K562 (cell line): ENCODE data around the gene SLC7A9.
"Not testable (repeated sequence)": the region's sequence is repeated elsewhere in the genome, so short reads cannot be mapped to it uniquely, and the experiment has no call there.

Source experiments
- ELF1 ChIP-seq: fragments of 200-800 bp; sonication (Bioruptor generic); IDR thresholded peaks from 2 replicates; pipeline ENCODE4 v1.6.1; 2016; ENCODE audit warnings: missing genetic modification characterization, missing compliant biosample characterization
- GATA2 ChIP-seq: sonication (generic); formaldehyde crosslinking; IDR thresholded peaks from 2 replicates; pipeline ENCODE4 v1.4.0; 2020; ENCODE audit warnings: mild to moderate bottlenecking, missing genetic modification reagents
- NBN ChIP-seq: fragments of 450-650 bp; IDR thresholded peaks from 2 replicates; pipeline ENCODE4 v1.6.1; 2016; ENCODE audit warnings: low read depth, mild to moderate bottlenecking
- POLR2A ChIP-seq: fragments of 450-650 bp; conservative IDR thresholded peaks from 2 replicates; pipeline ENCODE4 v1.6.1; 2016
- RBM39 ChIP-seq: fragments of 200-400 bp; formaldehyde crosslinking; optimal IDR thresholded peaks from 2 replicates; pipeline ENCODE3; 2018; ENCODE audit warnings: low read depth, low read length
- SMARCE1 ChIP-seq: fragments of 450-650 bp; IDR thresholded peaks from 2 replicates; pipeline ENCODE4 v1.7.1; 2016; ENCODE audit warnings: mild to moderate bottlenecking
- ZFP36 ChIP-seq: fragments of 150-350 bp; IDR thresholded peaks from 2 replicates; pipeline ENCODE4 v1.6.1; 2018; ENCODE audit warnings: low read length, low read depth; ENCODE audit not compliant: partially characterized antibody
- ZFX ChIP-seq: sonication (generic); formaldehyde crosslinking; IDR thresholded peaks from 2 replicates; pipeline ENCODE4 v1.8.0; 2022; ENCODE audit warnings: mild to moderate bottlenecking, missing genetic modification reagents, moderate library complexity
- ZNF184 ChIP-seq: sonication (generic); formaldehyde crosslinking; IDR thresholded peaks from 2 replicates; pipeline ENCODE4 v1.5.0; 2020; ENCODE audit warnings: missing genetic modification reagents
- TF ChIP-seq, protein P1 (sequence below), 3 experiments: IDR thresholded peaks in 2 of 3; conservative IDR thresholded peaks in 1 of 3; 2 replicates each; pipeline ENCODE4 v1.5.1; 2011 to 2012; ENCODE audit warnings: low read length in 3 of 3, mild to moderate bottlenecking in 3 of 3, control low read depth in 2 of 3, improper control_type of control experiment in 1 of 3, inconsistent platforms in 1 of 3, low read depth in 1 of 3, mixed read lengths in 1 of 3, moderate library complexity in 1 of 3; ENCODE audit not compliant: insufficient read depth in 2 of 3
- TF ChIP-seq, protein P2 (sequence below): sonication (generic); formaldehyde crosslinking; IDR thresholded peaks from 2 replicates; pipeline ENCODE4 v1.8.1; 2023; ENCODE audit warnings: mild to moderate bottlenecking, missing genetic modification reagents

DNA sequence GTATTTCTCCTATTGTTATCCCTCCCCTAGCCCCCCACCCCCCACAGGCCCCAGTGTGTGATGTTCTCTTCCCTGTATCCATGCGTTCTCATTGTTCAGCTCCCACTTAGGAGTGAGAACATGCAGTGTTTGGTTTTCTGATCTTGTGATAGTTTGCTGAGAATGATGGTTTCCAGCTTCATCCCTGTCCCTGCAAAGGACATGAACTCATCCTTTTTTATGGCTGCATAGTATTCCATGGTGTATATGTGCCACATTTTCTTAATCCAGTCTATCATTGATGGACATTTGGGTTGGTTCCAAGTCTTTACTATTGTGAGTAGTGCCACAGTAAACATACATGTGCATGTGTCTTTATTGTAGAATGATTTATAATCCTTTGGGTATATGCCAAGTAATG lies 87.5 kb downstream of the SLC7A9 start:
- not testable (repeated sequence) for TF ChIP-seq POLR2A; RBM39; ELF1 (tag); ZFX (CRISPR knock-in tag); ZNF184 (CRISPR knock-in tag); SMARCE1; GATA2 (CRISPR knock-in tag); ZFP36; NBN
- TF ChIP-seq, protein P1, sequence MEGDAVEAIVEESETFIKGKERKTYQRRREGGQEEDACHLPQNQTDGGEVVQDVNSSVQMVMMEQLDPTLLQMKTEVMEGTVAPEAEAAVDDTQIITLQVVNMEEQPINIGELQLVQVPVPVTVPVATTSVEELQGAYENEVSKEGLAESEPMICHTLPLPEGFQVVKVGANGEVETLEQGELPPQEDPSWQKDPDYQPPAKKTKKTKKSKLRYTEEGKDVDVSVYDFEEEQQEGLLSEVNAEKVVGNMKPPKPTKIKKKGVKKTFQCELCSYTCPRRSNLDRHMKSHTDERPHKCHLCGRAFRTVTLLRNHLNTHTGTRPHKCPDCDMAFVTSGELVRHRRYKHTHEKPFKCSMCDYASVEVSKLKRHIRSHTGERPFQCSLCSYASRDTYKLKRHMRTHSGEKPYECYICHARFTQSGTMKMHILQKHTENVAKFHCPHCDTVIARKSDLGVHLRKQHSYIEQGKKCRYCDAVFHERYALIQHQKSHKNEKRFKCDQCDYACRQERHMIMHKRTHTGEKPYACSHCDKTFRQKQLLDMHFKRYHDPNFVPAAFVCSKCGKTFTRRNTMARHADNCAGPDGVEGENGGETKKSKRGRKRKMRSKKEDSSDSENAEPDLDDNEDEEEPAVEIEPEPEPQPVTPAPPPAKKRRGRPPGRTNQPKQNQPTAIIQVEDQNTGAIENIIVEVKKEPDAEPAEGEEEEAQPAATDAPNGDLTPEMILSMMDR (IDR thresholded peaks at IDR 0.05 in 2 of 3, conservative IDR thresholded peaks at IDR 0.05 in 1 of 3; ENCODE audit: insufficient read depth in 2 of 3, low read depth in 1 of 3, low read length in 3 of 3) = not testable (repeated sequence)
- TF ChIP-seq, protein P2, sequence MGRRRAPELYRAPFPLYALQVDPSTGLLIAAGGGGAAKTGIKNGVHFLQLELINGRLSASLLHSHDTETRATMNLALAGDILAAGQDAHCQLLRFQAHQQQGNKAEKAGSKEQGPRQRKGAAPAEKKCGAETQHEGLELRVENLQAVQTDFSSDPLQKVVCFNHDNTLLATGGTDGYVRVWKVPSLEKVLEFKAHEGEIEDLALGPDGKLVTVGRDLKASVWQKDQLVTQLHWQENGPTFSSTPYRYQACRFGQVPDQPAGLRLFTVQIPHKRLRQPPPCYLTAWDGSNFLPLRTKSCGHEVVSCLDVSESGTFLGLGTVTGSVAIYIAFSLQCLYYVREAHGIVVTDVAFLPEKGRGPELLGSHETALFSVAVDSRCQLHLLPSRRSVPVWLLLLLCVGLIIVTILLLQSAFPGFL (CRISPR knock-in tag) = not testable (repeated sequence)
